ENCODE data around the gene KRTAP2-4. TPM values are rescaled to one million over a fixed set of nuclear protein-coding genes. Genes with fewer than 3 reads are reported as not detected.

KRTAP2-4 gene
- total RNA-seq, 1 experiment from 2014 or later = not detected

GRCh38 chr17:41061964-41062363, 3.7 kb downstream of the KRTAP2-4 start:
- TF ChIP-seq, protein P1, sequence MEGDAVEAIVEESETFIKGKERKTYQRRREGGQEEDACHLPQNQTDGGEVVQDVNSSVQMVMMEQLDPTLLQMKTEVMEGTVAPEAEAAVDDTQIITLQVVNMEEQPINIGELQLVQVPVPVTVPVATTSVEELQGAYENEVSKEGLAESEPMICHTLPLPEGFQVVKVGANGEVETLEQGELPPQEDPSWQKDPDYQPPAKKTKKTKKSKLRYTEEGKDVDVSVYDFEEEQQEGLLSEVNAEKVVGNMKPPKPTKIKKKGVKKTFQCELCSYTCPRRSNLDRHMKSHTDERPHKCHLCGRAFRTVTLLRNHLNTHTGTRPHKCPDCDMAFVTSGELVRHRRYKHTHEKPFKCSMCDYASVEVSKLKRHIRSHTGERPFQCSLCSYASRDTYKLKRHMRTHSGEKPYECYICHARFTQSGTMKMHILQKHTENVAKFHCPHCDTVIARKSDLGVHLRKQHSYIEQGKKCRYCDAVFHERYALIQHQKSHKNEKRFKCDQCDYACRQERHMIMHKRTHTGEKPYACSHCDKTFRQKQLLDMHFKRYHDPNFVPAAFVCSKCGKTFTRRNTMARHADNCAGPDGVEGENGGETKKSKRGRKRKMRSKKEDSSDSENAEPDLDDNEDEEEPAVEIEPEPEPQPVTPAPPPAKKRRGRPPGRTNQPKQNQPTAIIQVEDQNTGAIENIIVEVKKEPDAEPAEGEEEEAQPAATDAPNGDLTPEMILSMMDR (conservative IDR thresholded peaks at IDR 0.05) = no peak
- H2BK15ac ChIP-seq (ENCODE audit: low read depth, low read length) = no peak overlapping the region
- no peak overlapping the region for H2BK120ac ChIP-seq (ENCODE audit: low read depth, low read length, poor library complexity, severe bottlenecking)
- no peak overlapping the region for H2AK5ac ChIP-seq (ENCODE audit: insufficient read length, low read length)
- H3K27me3 ChIP-seq (ENCODE audit: insufficient read depth, low read length) = no peaks in the 10 kb centered on the region
- no peak overlapping the region for H3K9ac ChIP-seq (ENCODE audit: extremely low read depth, insufficient read length, low read length)
- H3K14ac ChIP-seq (ENCODE audit: insufficient read depth, low read length) = no peak overlapping the region
- no peaks in the 10 kb centered on the region for H4K20me1 ChIP-seq (ENCODE audit: control insufficient read depth, insufficient read depth, insufficient read length)
- H3K23me2 ChIP-seq (ENCODE audit: insufficient read length, low read depth, low read length, poor library complexity, severe bottlenecking) = no peaks in the 10 kb centered on the region
- no peak overlapping the region for H3K56ac ChIP-seq (ENCODE audit: insufficient read length, low read depth, low read length)
- H3T11ph ChIP-seq (ENCODE audit: low read length) = no peak overlapping the region
- H3K9me3 ChIP-seq (ENCODE audit: control insufficient read depth, low read depth, low read length) = no peaks in the 10 kb centered on the region
- H3K9me3 Mint-ChIP-seq = no peaks in the 10 kb centered on the region; a peak in 1 of 5 replicates
- H3K27me3 Mint-ChIP-seq (ENCODE audit: low read depth) = no peaks in the 10 kb centered on the region
- H3K27ac ChIP-seq (ENCODE audit: insufficient read length, low read depth, low read length) = no peak overlapping the region
- no peak overlapping the region for H3K27ac Mint-ChIP-seq
- peaks cover 4 to 13% of the 10 kb centered on the region in 2 experiments for H3K4me1 Mint-ChIP-seq
- no peak overlapping the region for H4K8ac ChIP-seq (replicated peaks; ENCODE audit: insufficient read length, low read depth, low read length)
- H2AFZ ChIP-seq (ENCODE audit: low read length) = no peak overlapping the region
- H3K4me1 ChIP-seq (ENCODE audit: insufficient read depth, low read length) = no peaks in the 10 kb centered on the region
- no peaks in the 10 kb centered on the region; a peak in 1 of 7 replicates for H3K36me3 Mint-ChIP-seq (ENCODE audit: insufficient read depth in 1 of 3, low read depth in 3 of 3)
- no CpG with 5 or more reads among the region's 1 CpG for WGBS (ENCODE audit: extremely low coverage, insufficient read length, low lambda C conversion rate)
- H3K23ac ChIP-seq (ENCODE audit: insufficient read length, low read depth, low read length) = no peak overlapping the region
- no peak overlapping the region for H3K18ac ChIP-seq (ENCODE audit: insufficient read length, low read depth, low read length)
- no peak for DNase-seq
- no peak overlapping the region for H2BK12ac ChIP-seq (ENCODE audit: insufficient read length, low read depth, low read length)
- no peak overlapping the region for H3K4me3 Mint-ChIP-seq
- no peak overlapping the region for H3K4ac ChIP-seq (ENCODE audit: low read depth, low read length)
- H3K79me2 ChIP-seq (ENCODE audit: insufficient read depth, low read length) = no peaks in the 10 kb centered on the region
- H3K4me2 ChIP-seq (ENCODE audit: insufficient read depth, insufficient read length, low read length) = no peak overlapping the region
- no peak overlapping the region for H2BK5ac ChIP-seq (ENCODE audit: insufficient read length, low read length)
- H2BK20ac ChIP-seq (ENCODE audit: low read depth, low read length, poor library complexity, severe bottlenecking) = no peak overlapping the region
- H4K5ac ChIP-seq (ENCODE audit: insufficient read length, low read depth, low read length) = no peak overlapping the region
- no peaks in the 10 kb centered on the region for H3K79me1 ChIP-seq (ENCODE audit: insufficient read depth, low read depth, low read length, poor library complexity, severe bottlenecking)
- no peak overlapping the region for H4K91ac ChIP-seq (ENCODE audit: insufficient read length, low read depth, low read length)
